NCI-H1092 treated with DMSO at 0.1 percent for 48 hours (cell line): ENCODE data around the gene GBE1.
"Not testable (repeated sequence)": the region's sequence is repeated elsewhere in the genome, so short reads cannot be mapped to it uniquely, and the experiment has no call there.

ENCODE experiments used
- DNase-seq: peaks from one replicate; lab custom pipeline; 2025; lab: John Stamatoyannopoulos, UW

The GBE1 gene

GRCh38 chr3:81531263-81531662, 230.2 kb downstream of the GBE1 start:
- DNase-seq: no peak

DNA sequence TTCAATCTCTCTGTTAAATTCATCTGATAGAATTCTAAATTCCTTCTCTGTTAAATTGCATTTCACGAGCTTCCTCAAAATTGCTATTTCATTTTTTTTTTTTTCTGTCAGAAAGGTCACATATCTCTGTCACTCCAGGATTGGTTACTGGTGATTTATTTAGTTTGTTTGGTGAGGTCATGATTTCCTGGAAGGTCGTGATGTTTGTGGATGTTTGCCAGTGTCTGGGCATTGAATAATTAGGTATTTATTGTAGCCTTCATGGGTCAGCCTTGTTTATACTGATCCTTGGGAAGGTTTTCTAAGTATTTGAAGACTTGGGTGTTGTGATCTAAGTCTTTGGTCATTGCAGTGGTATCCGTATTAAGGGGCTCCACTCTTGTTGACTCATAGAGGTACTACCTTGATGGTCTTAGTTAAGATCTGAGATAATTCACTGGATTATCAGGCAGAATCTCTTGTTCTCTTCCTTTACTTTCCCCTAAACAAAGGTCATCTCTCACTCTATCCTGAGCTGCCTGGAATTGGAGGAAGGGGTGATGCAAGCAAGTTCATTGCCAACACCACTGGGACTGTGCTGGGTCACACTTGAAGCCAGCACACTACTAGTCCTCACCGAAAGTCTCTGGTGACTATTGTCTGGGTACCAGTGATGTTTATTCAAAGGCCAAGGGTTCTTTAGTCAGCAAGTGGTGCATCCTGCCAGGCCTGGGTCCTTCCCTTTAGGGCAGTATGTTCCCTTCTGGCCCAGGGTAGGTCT, 231.1 kb downstream of the GBE1 start:
- DNase-seq: no peak

- DNase-seq: no peak
Measured at GRCh38 chr3:81521855-81522254, 239.6 kb downstream of the GBE1 start.

DNA sequence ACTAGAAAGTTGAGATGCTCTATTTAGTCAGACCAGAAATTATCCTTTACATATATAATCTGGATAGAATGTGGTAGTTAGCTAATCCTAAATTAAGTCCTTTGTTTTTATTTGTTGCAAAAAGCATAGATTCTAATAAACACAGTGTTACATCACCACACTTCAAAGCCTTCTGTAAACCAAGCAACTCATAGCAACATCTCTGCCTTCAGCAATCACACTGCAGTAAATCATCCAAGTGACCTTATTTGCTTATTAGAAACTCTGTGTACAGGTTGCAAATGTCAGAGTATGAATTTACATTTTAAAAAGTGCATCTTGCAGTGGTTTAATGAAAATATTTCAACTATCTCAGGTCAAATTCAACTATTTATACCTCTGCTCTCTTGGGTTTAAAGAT, 242.5 kb downstream of the GBE1 start:
- DNase-seq: no peak

DNA sequence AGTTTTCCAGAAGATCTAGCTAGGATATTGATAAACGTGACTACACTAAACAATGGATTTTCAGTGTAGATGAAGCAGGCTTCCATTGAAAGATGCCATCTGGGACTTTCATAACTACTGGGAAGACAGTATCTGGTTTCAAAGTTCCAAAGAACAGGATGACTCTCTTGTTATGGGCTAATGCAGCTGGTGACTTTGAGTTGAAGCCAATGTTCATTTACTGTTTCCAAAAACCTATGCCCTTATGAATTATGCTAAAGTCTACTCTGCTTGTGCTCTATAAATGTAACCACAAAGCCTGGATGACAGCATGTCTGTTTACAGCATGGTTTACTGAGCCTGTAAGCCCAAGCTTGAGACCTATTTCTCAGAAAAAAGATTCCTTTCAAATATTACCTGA, 245.4 kb downstream of the GBE1 start:
- no peak for DNase-seq

GRCh38 chr3:81513591-81513990, 247.9 kb downstream of the GBE1 start:
- no peak for DNase-seq

DNA sequence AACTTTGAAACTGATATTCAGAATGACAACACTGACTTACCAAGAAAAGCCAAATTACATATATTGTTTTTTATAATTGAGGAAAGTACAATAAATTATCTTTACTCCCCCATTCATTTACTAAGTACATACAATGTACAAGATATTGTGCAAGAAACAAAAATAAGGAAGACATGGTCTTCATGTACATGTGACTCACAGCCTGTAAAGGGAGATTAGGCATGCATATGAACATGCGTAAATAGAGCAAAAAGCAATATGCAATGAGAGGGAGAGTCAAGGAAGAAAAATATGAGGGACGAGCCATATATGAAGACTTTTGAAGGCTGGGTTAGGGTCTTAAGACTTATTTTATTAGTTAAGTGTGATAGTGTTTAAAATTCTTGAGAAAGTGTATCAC, 258.4 kb downstream of the GBE1 start:
- no peak for DNase-seq

GRCh38 chr3:81502236-81502635, 259.2 kb downstream of the GBE1 start:
- DNase-seq: no peak

DNA sequence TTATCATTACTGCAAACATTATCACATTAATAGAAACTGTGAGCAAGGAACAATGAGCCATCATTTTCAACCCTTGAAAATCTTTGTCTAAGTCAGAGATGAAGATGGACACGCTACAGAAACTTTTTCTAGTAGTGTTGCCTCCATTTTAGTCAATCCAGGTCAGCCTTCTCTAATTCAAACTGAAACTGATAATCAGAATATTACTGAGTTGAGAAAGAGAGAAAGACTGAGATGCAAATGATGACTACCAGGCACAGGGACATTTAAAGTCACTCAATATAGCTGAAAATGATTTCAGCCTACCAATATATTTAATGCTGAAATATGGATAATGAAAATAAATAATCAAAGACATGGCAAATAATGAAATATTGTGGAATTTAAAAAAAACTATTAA, 261.4 kb downstream of the GBE1 start:
- DNase-seq: no peak

- no peak for DNase-seq
Measured at GRCh38 chr3:81497572-81498251, 263.7 kb downstream of the GBE1 start.

- DNase-seq: no peak
Measured at GRCh38 chr3:81496407-81497104, 264.9 kb downstream of the GBE1 start.

DNA sequence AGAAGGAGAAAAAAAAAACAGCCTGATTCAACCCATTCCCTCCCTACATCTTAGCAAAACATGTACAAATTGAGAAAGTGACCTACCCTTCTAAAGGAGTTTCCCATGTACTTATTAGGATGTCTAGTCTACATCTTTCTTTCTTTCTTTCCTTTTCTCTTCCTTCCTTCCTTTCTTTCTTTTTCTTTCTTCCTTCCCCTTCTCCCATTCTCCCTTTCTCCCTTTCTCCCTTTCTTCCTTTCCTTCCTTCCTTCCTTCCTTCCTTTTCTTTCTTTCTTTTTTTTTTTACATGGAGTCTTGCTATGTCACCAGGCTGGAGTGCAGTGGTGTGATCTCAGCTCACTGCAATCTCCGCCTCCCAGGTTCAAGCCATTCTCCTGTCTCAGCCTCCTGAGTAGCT, 269.0 kb downstream of the GBE1 start:
- not testable (repeated sequence) for DNase-seq

GRCh38 chr3:81492040-81492439, 269.4 kb downstream of the GBE1 start:
- no peak for DNase-seq

DNA sequence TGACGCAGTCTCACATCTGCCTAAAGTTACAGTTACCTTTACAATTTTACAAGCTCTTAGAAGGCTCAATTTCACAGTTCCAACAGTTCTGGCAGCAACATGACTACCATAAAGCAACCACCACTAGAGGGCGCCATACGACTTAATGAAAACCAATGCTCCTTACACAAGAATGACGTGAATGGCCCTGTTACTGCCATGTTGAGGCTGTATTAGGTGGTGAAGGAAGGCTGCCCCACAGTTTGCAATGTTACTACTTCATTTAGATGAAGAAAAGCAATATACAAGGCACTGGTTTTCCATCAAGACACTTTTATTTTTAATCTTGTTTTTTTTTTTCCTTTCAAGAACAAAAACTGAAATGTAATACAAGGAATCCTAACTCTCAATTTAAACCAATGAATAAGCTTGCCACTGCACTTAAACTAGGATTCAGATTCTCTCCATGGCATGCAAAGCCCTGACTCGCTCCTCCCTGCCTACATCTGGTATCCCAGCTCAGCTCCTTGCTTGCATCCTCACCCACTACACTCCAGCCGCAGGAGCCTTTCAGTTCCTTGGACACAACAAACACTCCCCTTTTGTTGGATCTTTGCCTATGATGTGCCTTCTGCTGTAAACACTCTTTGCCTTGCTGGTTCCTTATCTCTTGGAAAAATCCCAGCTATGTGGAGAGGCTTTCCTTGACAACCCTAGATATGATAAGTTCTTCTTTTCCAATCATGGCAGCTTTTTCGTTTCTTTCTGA, 270.7 kb downstream of the GBE1 start:
- DNase-seq: peak; percentile 67

DNA sequence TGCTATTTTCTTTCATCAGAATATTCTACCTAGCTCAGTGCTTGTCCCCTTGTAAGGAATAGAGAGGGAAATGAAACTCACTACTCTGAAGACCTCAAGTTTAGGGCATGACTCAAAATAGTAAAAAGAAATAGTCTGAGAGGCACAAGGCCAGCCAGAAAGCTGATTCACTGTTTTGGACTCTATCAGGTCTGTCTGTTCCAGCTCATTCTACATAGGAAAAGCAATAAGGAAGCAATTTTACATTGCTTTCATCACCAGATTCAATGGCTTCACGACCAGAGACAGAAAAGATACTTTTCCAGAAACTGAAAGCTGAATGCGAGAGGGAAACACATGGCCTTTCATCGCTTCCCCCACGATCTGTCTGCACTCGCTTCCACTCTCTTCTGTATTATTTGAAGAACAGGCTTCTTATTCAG, 276.0 kb downstream of the GBE1 start:
- DNase-seq: no peak

DNA sequence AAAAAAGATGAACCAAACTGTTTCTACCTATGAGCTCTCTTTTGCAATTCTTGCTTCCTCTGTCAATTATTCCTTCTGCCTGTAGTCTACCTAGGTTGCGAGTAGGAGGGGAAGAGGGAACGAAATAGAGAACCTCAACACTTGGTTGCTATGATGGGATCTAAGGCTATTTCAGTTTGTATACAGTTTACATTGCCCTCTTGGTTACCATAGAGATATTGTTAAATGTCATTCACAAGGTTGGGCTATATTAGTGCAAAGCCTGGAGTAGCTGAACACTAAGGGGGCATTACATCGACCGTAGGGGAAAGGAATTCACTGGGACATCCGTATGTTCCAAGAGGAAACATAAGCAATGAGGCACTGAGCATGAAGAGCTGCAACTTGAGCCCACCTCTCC, 276.9 kb downstream of the GBE1 start:
- no peak for DNase-seq

DNA sequence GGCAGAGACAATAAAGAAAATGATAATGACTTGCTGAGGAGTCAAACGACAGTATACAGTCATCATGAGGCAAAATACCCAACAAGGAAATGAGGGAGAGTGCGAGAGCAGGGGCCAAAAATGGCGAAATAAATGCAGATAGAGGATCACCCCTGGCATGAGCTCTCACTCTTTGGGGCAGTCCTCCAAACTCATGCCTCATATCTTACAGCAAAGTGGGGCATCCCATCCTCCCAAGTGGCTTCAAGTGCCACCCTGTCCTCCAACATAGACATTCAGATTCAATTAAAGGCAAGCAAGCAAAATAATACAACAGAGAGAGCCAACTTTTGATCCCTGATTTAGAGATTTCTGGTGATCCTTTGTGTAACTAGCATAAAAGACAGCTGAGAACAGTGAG, 278.4 kb downstream of the GBE1 start:
- DNase-seq: no peak

- no peak for DNase-seq
Measured at GRCh38 chr3:81477740-81478139, 283.7 kb downstream of the GBE1 start.

- DNase-seq: no peak
Measured at GRCh38 chr3:81476692-81477091, 284.8 kb downstream of the GBE1 start.

- DNase-seq: no peak
Measured at GRCh38 chr3:81472600-81473362, 288.7 kb downstream of the GBE1 start.

DNA sequence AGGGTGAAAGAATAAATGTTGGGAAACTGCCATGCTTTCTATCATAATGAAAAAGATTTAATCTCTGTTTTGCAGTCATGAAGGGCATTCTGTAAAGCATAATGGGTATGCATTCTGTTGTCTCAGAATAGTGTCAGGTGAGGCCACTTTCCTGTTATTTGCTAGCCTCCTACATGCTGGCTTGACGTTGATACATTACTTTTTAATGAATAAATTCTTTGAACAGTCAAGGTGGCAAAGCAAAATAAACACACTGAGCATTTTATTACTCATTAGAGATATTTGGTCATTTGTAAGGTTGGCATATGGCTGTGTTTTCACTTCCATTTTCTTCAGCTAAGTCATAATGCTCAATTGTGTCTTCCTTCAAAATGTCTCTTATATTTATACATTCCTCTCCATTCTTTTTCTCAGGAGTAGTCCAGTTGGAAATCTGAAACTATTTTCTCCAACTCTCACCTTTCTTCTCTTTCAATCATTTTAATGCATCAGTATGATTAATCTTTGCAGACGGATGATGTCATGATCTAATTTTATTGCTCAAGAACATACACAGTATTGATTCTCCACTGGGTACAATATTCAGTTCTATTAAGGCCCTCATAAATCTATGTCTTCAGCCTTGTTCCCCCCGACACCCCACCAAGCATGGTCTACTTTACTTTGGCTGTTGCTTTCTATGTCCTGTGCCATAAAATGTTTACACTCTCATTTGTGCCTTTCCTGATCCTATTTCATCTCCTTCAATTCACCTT, 290.7 kb downstream of the GBE1 start:
- no peak for DNase-seq
